Activated CD4-positive, alpha-beta memory T cell treated with anti-CD3 and anti-CD28 coated beads, Interleukin-2, amount 10 ng/mL, durations not matched to agents 7 days and 5 days (primary cell): Measurements from ENCODE around the gene ZHX3. TPM values are rescaled to one million over a fixed set of nuclear protein-coding genes. Genes with fewer than 3 reads are reported as not detected.

Experiments used
- CTCF ChIA-PET: fragments of 350-600 bp; sonication (Branson Sonifier 250); formaldehyde crosslinking; loops from one replicate; lab custom pipeline; 2021; ENCODE audit warnings: antibody characterized with exemption, inconsistent platforms; lab: Charles Lee
- POLR2A ChIA-PET: fragments of 350-600 bp; sonication (Branson Sonifier 250); formaldehyde crosslinking; loops from one replicate; lab custom pipeline; 2021; ENCODE audit warnings: antibody characterized with exemption; lab: Charles Lee
- DNase-seq: peaks from one replicate; pipeline ENCODE4 v3.0.0-alpha.2; 2020
- H3K27ac Mint-ChIP-seq: one replicate; pipeline ENCODE4 v1.8.0; 2021; ENCODE audit warnings: mild to moderate bottlenecking, mixed read lengths
- H3K27me3 Mint-ChIP-seq: one replicate; pipeline ENCODE4 v1.8.0; 2021; ENCODE audit warnings: mixed read lengths
- H3K36me3 Mint-ChIP-seq: one replicate; pipeline ENCODE4 v1.8.0; 2021; ENCODE audit warnings: low read depth, mixed read lengths
- H3K4me1 Mint-ChIP-seq: one replicate; pipeline ENCODE4 v1.8.0; 2021; ENCODE audit warnings: mixed read lengths
- H3K4me3 Mint-ChIP-seq: one replicate; pipeline ENCODE4 v1.8.0; 2021; ENCODE audit warnings: mild to moderate bottlenecking, mixed read lengths
- H3K9me3 Mint-ChIP-seq: one replicate; pipeline ENCODE4 v1.8.0; 2021; ENCODE audit warnings: mixed read lengths
- total RNA-seq, 2 experiments: library from RNA; stranded (reverse); gene quantifications; one replicate each; pipeline ENCODE4 v1.2.3, GENCODE V29; 2021

ZHX3 gene
- total RNA-seq, 2 experiments from 2014 or later = 5.9 to 8.7 TPM

DNA sequence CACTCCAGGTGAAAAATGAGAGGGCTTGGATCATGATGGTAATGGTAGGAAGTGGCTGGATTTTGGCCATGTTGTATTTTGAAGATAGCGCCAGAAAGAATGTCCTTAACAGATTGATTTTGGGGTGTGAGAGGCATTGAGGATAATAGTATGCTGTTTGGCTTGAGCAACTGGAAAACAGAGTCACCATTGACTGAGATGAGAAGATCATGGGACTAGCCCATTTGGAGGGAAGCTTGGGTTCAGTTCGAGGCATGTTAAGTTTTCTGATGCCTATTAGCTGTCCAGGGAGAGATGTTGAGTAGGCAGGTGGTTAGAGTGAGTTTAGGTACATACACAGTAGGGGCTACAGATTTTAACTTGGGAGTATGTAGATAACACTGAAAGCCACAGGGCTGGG is 156.8 kb downstream of the ZHX3 start:
- Mint-ChIP-seq H3K9me3 (no peaks in the 10 kb centered on the region), H3K27me3 (no peaks in the 10 kb centered on the region), H3K4me3 (no peak overlapping the region), H3K27ac (peak overlapping the region; percentile 97), H3K4me1 (peaks cover 71% of the 10 kb centered on the region), H3K36me3 (peaks cover 80% of the 10 kb centered on the region)
- ChIA-PET POLR2A (interaction anchor here (1.5 to 15.5 kb wide), 2 partner anchors 10 to 20 kb away, joined by 3 to 466 read pairs; partner anchors contain the start of gene PLCG1), CTCF (no interaction called here)
- DNase-seq = no peak

DNA sequence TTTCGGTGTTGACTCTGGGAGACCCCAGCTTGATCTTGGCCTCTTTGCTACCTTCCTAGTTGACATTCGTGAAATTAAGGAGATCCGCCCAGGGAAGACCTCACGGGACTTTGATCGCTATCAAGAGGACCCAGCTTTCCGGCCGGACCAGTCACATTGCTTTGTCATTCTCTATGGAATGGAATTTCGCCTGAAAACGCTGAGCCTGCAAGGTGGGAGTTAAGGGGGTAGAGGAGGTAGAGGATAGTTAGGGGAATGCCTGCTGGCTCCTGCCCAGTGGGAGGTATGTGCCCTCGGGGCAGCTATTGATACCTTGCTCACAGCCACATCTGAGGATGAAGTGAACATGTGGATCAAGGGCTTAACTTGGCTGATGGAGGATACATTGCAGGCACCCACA is 158.0 kb downstream of the ZHX3 start:
- Mint-ChIP-seq H3K27ac (peak overlapping the region; percentile 97), H3K36me3 (peaks cover 79% of the 10 kb centered on the region), H3K4me3 (no peak overlapping the region), H3K4me1 (peaks cover 76% of the 10 kb centered on the region), H3K9me3 (no peaks in the 10 kb centered on the region), H3K27me3 (no peaks in the 10 kb centered on the region)
- CTCF ChIA-PET = interaction anchor here (3.5 to 6.0 kb wide), 3 partner anchors 13 to 24 kb away, joined by 19 to 72 read pairs (median 27); partner anchors contain the start of gene PLCG1
- POLR2A ChIA-PET = interaction anchor here (3.6 to 15.5 kb wide), 2 partner anchors 9 to 19 kb away, joined by 39 to 466 read pairs; partner anchors contain the start of gene PLCG1
- DNase-seq = no peak

GRCh38 chr20:41158082-41158625 is 159.4 kb downstream of the ZHX3 start:
- Mint-ChIP-seq H3K27ac (peak overlapping the region; percentile 97), H3K9me3 (no peaks in the 10 kb centered on the region), H3K4me1 (peaks cover 84% of the 10 kb centered on the region), H3K4me3 (peak overlapping the region; percentile 73), H3K27me3 (no peaks in the 10 kb centered on the region), H3K36me3 (peaks cover 73% of the 10 kb centered on the region)
- CTCF ChIA-PET = interaction anchor here (0.8 to 6.0 kb wide), 11 partner anchors 11 to 196 kb away, joined by 3 to 72 read pairs (median 13); partner anchors contain the start of gene PLCG1
- DNase-seq = no peak
- POLR2A ChIA-PET = interaction anchor here (0.9 to 15.5 kb wide), 11 partner anchors 7 to 166 kb away, joined by 3 to 466 read pairs (median 4); partner anchors contain the start of gene PLCG1

- peak overlapping the region; percentile 97 for H3K27ac Mint-ChIP-seq
- H3K4me1 Mint-ChIP-seq = peaks cover 98% of the 10 kb centered on the region
- H3K27me3 Mint-ChIP-seq = no peaks in the 10 kb centered on the region
- ChIA-PET CTCF (interaction anchor here (1.2 to 6.0 kb wide), 7 partner anchors 12 to 164 kb away, joined by 3 to 72 read pairs (median 6); partner anchors contain the start of gene PLCG1), POLR2A (interaction anchor here (15.5 kb wide), 1 partner anchor 15 kb away, joined by 466 read pairs; the partner anchor contains the start of gene PLCG1)
- DNase-seq = no peak
- no peak overlapping the region for H3K4me3 Mint-ChIP-seq
- H3K9me3 Mint-ChIP-seq = no peaks in the 10 kb centered on the region
- peaks cover 65% of the 10 kb centered on the region for H3K36me3 Mint-ChIP-seq
These were observed 162.3 kb downstream of the ZHX3 start for GRCh38 chr20:41155261-41155660.

GRCh38 chr20:41154436-41155176 is 162.9 kb downstream of the ZHX3 start:
- peaks cover 62% of the 10 kb centered on the region for H3K36me3 Mint-ChIP-seq
- POLR2A ChIA-PET = interaction anchor here (15.5 kb wide), 1 partner anchor 14 kb away, joined by 466 read pairs; the partner anchor contains the start of gene PLCG1
- no peak for DNase-seq
- H3K27me3 Mint-ChIP-seq = no peaks in the 10 kb centered on the region
- no peaks in the 10 kb centered on the region for H3K9me3 Mint-ChIP-seq
- peak overlapping the region; percentile 97 for H3K27ac Mint-ChIP-seq
- peaks cover 98% of the 10 kb centered on the region for H3K4me1 Mint-ChIP-seq
- CTCF ChIA-PET = interaction anchor here (1.2 to 6.0 kb wide), 4 partner anchors 11 to 19 kb away, joined by 3 to 72 read pairs (median 19); partner anchors contain the start of gene PLCG1
- H3K4me3 Mint-ChIP-seq = no peak overlapping the region

DNA sequence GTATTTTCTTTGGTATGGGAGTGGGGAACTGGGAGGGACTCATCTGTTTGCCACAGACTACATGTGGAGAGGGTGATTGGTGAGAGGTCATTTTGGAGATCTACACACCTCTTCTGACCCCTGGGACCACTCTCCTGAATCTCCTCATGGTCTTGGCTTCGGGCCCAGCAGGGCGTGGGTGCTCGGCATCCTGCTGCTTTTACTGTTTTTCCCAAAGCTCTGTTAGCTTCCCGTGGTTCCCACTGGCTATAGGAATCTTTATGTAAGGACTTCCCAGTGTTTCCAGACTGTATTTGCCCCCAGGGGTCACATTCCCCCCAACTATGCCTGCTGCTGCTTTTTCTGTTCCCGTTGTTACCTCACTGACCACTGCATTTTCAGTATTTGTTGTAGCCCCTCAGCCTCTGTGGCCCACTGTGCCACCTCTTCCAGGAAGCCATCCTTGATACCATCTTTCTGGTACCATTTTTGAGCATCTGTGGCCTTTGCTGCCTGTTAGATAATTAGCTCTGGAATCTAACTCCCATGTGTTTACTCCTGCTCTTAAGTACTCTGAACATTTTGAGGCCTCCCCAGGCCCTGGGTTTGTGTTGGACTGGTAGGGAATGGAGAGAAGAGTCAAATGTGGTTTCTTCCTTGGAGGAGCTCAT is 165.3 kb downstream of the ZHX3 start:
- H3K4me1 Mint-ChIP-seq = peaks cover 97% of the 10 kb centered on the region
- no peak for DNase-seq
- H3K36me3 Mint-ChIP-seq = peaks cover 64% of the 10 kb centered on the region
- peak overlapping the region; percentile 78 for H3K27ac Mint-ChIP-seq
- POLR2A ChIA-PET = interaction anchor here (3.2 to 15.5 kb wide), 2 partner anchors 11 to 14 kb away, joined by 11 to 466 read pairs; partner anchors contain the start of gene PLCG1
- CTCF ChIA-PET = interaction anchor here (1.7 to 5.5 kb wide), 2 partner anchors 15 to 21 kb away, joined by 4 to 48 read pairs; partner anchors contain the start of gene PLCG1
- no peak overlapping the region for H3K4me3 Mint-ChIP-seq
- no peaks in the 10 kb centered on the region for H3K9me3 Mint-ChIP-seq
- no peaks in the 10 kb centered on the region for H3K27me3 Mint-ChIP-seq

- DNase-seq = no peak
- Mint-ChIP-seq H3K36me3 (peaks cover 70% of the 10 kb centered on the region), H3K27me3 (no peaks in the 10 kb centered on the region), H3K4me1 (peaks cover 97% of the 10 kb centered on the region), H3K27ac (peak overlapping the region; percentile 80), H3K4me3 (no peak overlapping the region), H3K9me3 (no peaks in the 10 kb centered on the region)
- CTCF ChIA-PET = interaction anchor here (0.6 to 5.5 kb wide), 3 partner anchors 9 to 36 kb away, joined by 4 to 48 read pairs (median 5); partner anchors contain the start of gene PLCG1
- POLR2A ChIA-PET = interaction anchor here (3.2 to 15.5 kb wide), 2 partner anchors 11 to 15 kb away, joined by 11 to 466 read pairs; partner anchors contain the start of gene PLCG1
These were observed 166.2 kb downstream of the ZHX3 start for GRCh38 chr20:41151134-41151869.

DNA sequence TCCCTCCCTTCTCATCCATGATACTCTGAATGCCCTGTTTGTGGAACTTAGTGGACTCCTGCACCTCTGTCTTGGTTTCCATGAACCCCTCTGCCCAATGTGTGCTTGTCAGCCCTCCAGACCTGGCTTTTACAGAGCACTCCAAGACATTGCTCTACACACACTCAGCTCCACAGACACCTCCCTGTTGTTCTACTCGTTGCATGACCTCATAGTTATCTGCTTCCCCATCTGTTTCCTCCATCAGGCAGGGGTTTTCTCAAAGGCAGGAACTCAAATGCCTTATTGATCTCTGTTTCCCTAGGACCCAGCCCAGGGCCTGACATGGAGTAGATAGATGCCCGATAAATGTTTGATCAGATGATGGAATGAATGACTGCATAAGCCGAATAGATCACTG is 166.9 kb downstream of the ZHX3 start:
- H3K9me3 Mint-ChIP-seq = no peaks in the 10 kb centered on the region
- peaks cover 74% of the 10 kb centered on the region for H3K36me3 Mint-ChIP-seq
- peaks cover 97% of the 10 kb centered on the region for H3K4me1 Mint-ChIP-seq
- H3K4me3 Mint-ChIP-seq = peak overlapping the region; percentile 25
- ChIA-PET POLR2A (interaction anchor here (3.2 to 15.5 kb wide), 2 partner anchors 10 to 15 kb away, joined by 11 to 466 read pairs; partner anchors contain the start of gene PLCG1), CTCF (interaction anchor here (1.1 to 5.5 kb wide), 2 partner anchors 9 to 14 kb away, joined by 4 to 48 read pairs; partner anchors contain the start of gene PLCG1)
- H3K27me3 Mint-ChIP-seq = no peaks in the 10 kb centered on the region
- DNase-seq = peak; percentile 43
- H3K27ac Mint-ChIP-seq = peak overlapping the region; percentile 80

DNA sequence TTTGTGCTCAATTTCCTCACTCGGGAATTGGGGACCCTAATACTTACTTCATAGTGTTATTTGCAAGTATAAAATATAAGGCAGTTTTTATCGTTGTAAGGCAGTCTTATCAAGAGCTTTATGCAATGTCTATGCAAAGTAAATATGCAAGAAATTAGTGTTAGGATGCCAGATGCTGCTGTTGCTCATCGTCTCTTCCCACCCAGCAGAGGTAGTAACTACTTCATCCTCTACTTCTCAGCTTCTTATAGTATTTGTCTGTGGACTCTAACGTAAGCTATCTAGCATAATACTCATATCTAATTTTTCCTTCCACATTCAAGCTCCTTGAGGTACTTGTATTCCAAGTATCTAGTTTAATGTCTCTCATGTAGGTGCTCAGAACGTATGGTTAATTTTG is 168.6 kb downstream of the ZHX3 start:
- H3K27ac Mint-ChIP-seq = peak overlapping the region; percentile 33
- no peak overlapping the region for H3K4me3 Mint-ChIP-seq
- ChIA-PET POLR2A (interaction anchor here (1.2 to 15.5 kb wide), 3 partner anchors 8 to 17 kb away, joined by 3 to 466 read pairs (median 11); partner anchors contain the start of gene PLCG1), CTCF (interaction anchor here (5.5 kb wide), 1 partner anchor 12 kb away, joined by 48 read pairs; the partner anchor contains the start of gene PLCG1)
- no peaks in the 10 kb centered on the region for H3K9me3 Mint-ChIP-seq
- H3K27me3 Mint-ChIP-seq = no peaks in the 10 kb centered on the region
- peaks cover 97% of the 10 kb centered on the region for H3K4me1 Mint-ChIP-seq
- DNase-seq = no peak
- H3K36me3 Mint-ChIP-seq = peaks cover 75% of the 10 kb centered on the region

DNA sequence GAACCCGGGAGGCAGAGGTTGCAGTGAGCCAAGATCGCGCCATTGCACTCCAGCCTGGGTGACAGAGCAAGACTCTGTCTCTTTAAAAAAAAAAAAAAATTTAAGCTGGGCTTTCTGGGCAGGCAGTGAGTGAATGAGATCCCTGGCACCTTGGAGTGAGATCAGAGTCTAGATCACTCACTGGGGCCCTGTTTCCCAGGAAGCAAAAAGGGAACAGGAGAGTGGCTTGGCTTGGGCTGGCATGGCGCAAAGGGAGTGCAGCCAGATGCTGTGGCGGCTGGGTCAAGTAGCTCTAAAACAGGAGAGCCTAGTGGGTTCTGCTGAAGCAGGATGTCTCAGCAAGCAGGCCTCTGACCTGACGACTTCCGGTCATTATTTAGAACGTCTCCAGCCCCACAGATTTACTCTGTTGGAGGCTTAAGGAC is 169.8 kb downstream of the ZHX3 start:
- POLR2A ChIA-PET = interaction anchor here (0.7 to 15.2 kb wide), 3 partner anchors 8 to 14 kb away, joined by 3 to 466 read pairs (median 5); no protein-coding TSS in a partner anchor
- CTCF ChIA-PET = interaction anchor here (1.6 to 2.8 kb wide), 3 partner anchors 10 to 25 kb away, joined by 5 to 18 read pairs (median 13); no protein-coding TSS in a partner anchor
- Mint-ChIP-seq H3K36me3 (peaks cover 78% of the 10 kb centered on the region), H3K27ac (peak overlapping the region; percentile 57), H3K4me3 (no peak overlapping the region), H3K27me3 (no peaks in the 10 kb centered on the region), H3K9me3 (no peaks in the 10 kb centered on the region), H3K4me1 (peaks cover 99% of the 10 kb centered on the region)
- no peak for DNase-seq
